Right renal cortex interstitium (tissue), 3 donors: ENCODE measurements around the gene LRRC8C. TPM values are rescaled to one million over a fixed set of nuclear protein-coding genes. Genes with fewer than 3 reads are reported as not detected.
"Not testable (repeated sequence)": the region's sequence is repeated elsewhere in the genome, so short reads cannot be mapped to it uniquely, and the experiment has no call there.

Experiments used
- DNase-seq, 3 donors: peaks; one replicate each; pipeline ENCODE4 v3.0.0-alpha.2; 2013; ENCODE audit warnings: low read depth in 3 of 3, low spot score in 2 of 3
- polyA plus RNA-seq, 3 donors: library from polyadenylated mRNA; unstranded; fragments of 120-200 nt; gene quantifications; one replicate each; pipeline ENCODE4 v1.2.1, GENCODE V29; 2013; ENCODE audit not compliant: insufficient read length in 3 of 3

Gene LRRC8C
- polyA plus RNA-seq = 1 to 10 TPM; 7.1 to 8.4 (median 8.0) TPM

- peak; percentile 29 to 63 (median 58) for DNase-seq
Observed at GRCh38 chr1:89632657-89633247, at the start of gene LRRC8C. LRRC8C (plus strand) TSS chr1:89633120; CDS start chr1:89686474, 53,354 bp downstream.

- DNase-seq = no peak
Observed at GRCh38 chr1:89584211-89584610, 48.7 kb upstream of the LRRC8C start.

GRCh38 chr1:89584781-89585180 is 48.1 kb upstream of the LRRC8C start:
- DNase-seq = no peak

GRCh38 chr1:89587729-89588161 is 45.2 kb upstream of the LRRC8C start:
- DNase-seq = no peak

- no peak for DNase-seq
Observed at GRCh38 chr1:89588480-89588879, 44.4 kb upstream of the LRRC8C start.

GRCh38 chr1:89589515-89589914 is 43.4 kb upstream of the LRRC8C start:
- no peak for DNase-seq

- no peak for DNase-seq
Observed at GRCh38 chr1:89590341-89591080, 42.4 kb upstream of the LRRC8C start.

- DNase-seq = not testable (repeated sequence)
Observed at GRCh38 chr1:89592861-89593302, 40.0 kb upstream of the LRRC8C start.

- no peak for DNase-seq
Observed at GRCh38 chr1:89594096-89594740, 38.7 kb upstream of the LRRC8C start.

GRCh38 chr1:89596698-89597097 is 36.2 kb upstream of the LRRC8C start:
- DNase-seq = no peak

GRCh38 chr1:89598450-89599331 is 34.2 kb upstream of the LRRC8C start:
- peak in 2 of 3 donors; percentile 8 to 30 for DNase-seq

- no peak for DNase-seq
Observed at GRCh38 chr1:89599332-89599630, 33.6 kb upstream of the LRRC8C start.

- DNase-seq = no peak
Observed at GRCh38 chr1:89600451-89601224, 32.3 kb upstream of the LRRC8C start.

GRCh38 chr1:89602871-89603404 is 30.0 kb upstream of the LRRC8C start:
- no peak for DNase-seq

GRCh38 chr1:89603651-89604413 is 29.1 kb upstream of the LRRC8C start:
- no peak for DNase-seq

- DNase-seq = no peak
Observed at GRCh38 chr1:89604414-89604735, 28.5 kb upstream of the LRRC8C start.

GRCh38 chr1:89605692-89606091 is 27.2 kb upstream of the LRRC8C start:
- DNase-seq = no peak

GRCh38 chr1:89606227-89606980 is 26.5 kb upstream of the LRRC8C start:
- DNase-seq = no peak

- DNase-seq = no peak
Observed at GRCh38 chr1:89607156-89607555, 25.8 kb upstream of the LRRC8C start.
